K562 (cell line): ENCODE results near the gene THAP11. TPM values are rescaled to one million over a fixed set of nuclear protein-coding genes. Genes with fewer than 3 reads are reported as not detected.

Experiments used
- CEBPB ChIP-seq: fragments of 450-650 bp; IDR thresholded peaks from 2 replicates; pipeline ENCODE4 v1.6.1; 2016; ENCODE audit warnings: missing genetic modification characterization, missing compliant biosample characterization
- CREB1 ChIP-seq, 2 experiments: sonication (generic) in 1 of 2; formaldehyde crosslinking in 1 of 2; IDR thresholded peaks; 2 replicates each; pipeline versions ENCODE4 v1.6.1 to v1.8.0; 2012 to 2022; ENCODE audit warnings: inconsistent platforms in 1 of 2, mild to moderate bottlenecking in 1 of 2, missing genetic modification reagents in 1 of 2, moderate library complexity in 1 of 2
- HDAC1 ChIP-seq, 2 experiments: fragments of 450-650 bp; IDR thresholded peaks; 2 replicates each; pipeline ENCODE4 v1.6.1; 2016 to 2017; ENCODE audit warnings: inconsistent platforms in 1 of 2, mild to moderate bottlenecking in 1 of 2, moderate library complexity in 1 of 2
- HDAC2 ChIP-seq: fragments of 450-650 bp; IDR thresholded peaks from 2 replicates; pipeline ENCODE4 v1.6.1; 2016; ENCODE audit warnings: mild to moderate bottlenecking
- HNRNPL ChIP-seq: fragments of 200-400 bp; formaldehyde crosslinking; IDR thresholded peaks from 2 replicates; pipeline ENCODE4 v1.6.1; 2017; ENCODE audit warnings: low read depth, mild to moderate bottlenecking, low read length
- KAT7 ChIP-seq: sonication (generic); formaldehyde crosslinking; IDR thresholded peaks from 2 replicates; pipeline ENCODE4 v1.8.0; 2022; ENCODE audit warnings: missing genetic modification reagents, mild to moderate bottlenecking, borderline replicate concordance
- NFE2 ChIP-seq: IDR thresholded peaks from 2 replicates; pipeline ENCODE4 v1.6.1; 2014; ENCODE audit warnings: antibody characterized with exemption, low read depth
- NR2C1 ChIP-seq, 2 experiments: fragments of 450-650 bp; IDR thresholded peaks; 2 replicates each; pipeline ENCODE4 v1.6.1; 2017; ENCODE audit warnings: mild to moderate bottlenecking in 2 of 2, antibody characterized with exemption in 1 of 2, inconsistent platforms in 1 of 2, missing compliant biosample characterization in 1 of 2, missing genetic modification characterization in 1 of 2
- RB1 ChIP-seq: fragments of 450-650 bp; IDR thresholded peaks from 2 replicates; pipeline ENCODE4 v1.6.1; 2017; ENCODE audit warnings: low read depth, mild to moderate bottlenecking
- SAP30 ChIP-seq: fragments of 200-600 bp; sonication (generic); IDR thresholded peaks from 2 replicates; pipeline ENCODE4 v1.6.1; 2012; ENCODE audit warnings: borderline replicate concordance, low read depth, mild to moderate bottlenecking, moderate library complexity, low read length, control low read depth, inconsistent platforms; ENCODE audit not compliant: insufficient read depth, poor library complexity, severe bottlenecking
- TRIM24 ChIP-seq, 2 experiments: fragments of 450-650 bp; IDR thresholded peaks; 2 replicates each; pipeline ENCODE4 v1.6.1; 2016
- ZBTB17 ChIP-seq: fragments of 450-650 bp; formaldehyde crosslinking; IDR thresholded peaks from 2 replicates; pipeline ENCODE4 v1.4.0; 2020; ENCODE audit warnings: mild to moderate bottlenecking
- polyA plus RNA-seq, 8 experiments: library from polyadenylated mRNA; depleted of rRNA in 4 of 8; stranded (reverse) in 5 of 8; unstranded in 3 of 8; fragments of >200 nt; fragmentation: Nextera tagmentation in 2 of 8; fragmentation: Illumina TruSeq in 1 of 8; extraction: Ambion mirVana in 2 of 8; extraction: Trizol in 1 of 8; gene quantifications; 2 replicates each; pipeline versions ENCODE4 v1.2.1 to v1.2.3, GENCODE V29; 2011 to 2014; ENCODE audit warnings: inconsistent platforms in 1 of 8, missing spikeins in 1 of 8
- total RNA-seq, 7 experiments: library from RNA; depleted of rRNA in 6 of 7; stranded (reverse); fragments of >200 nt in 6 of 7; fragmentation: Illumina TruSeq in 2 of 7; extraction: Trizol in 2 of 7; gene quantifications; 2 replicates each; pipeline versions ENCODE4 v1.2.1 to v1.2.3, GENCODE V29; 2011 to 2021; ENCODE audit warnings: low replicate concordance in 1 of 7
- TF ChIP-seq, protein P1 (sequence below): fragments of 450-650 bp; IDR thresholded peaks from 2 replicates; pipeline ENCODE4 v1.6.1; 2016; ENCODE audit warnings: borderline replicate concordance
- TF ChIP-seq, protein P2 (sequence below): sonication (generic); formaldehyde crosslinking; IDR thresholded peaks from 2 replicates; pipeline ENCODE4 v1.8.0; 2022; ENCODE audit warnings: mild to moderate bottlenecking, missing genetic modification reagents
- TF ChIP-seq, protein P3 (sequence below): sonication (generic); formaldehyde crosslinking; IDR thresholded peaks from 2 replicates; pipeline ENCODE4 v1.9.0; 2022; ENCODE audit warnings: mild to moderate bottlenecking, missing genetic modification reagents
- TF ChIP-seq, protein P4 (sequence below), 3 experiments: IDR thresholded peaks in 2 of 3; conservative IDR thresholded peaks in 1 of 3; 2 replicates each; pipeline ENCODE4 v1.5.1; 2011 to 2012; ENCODE audit warnings: low read length in 3 of 3, mild to moderate bottlenecking in 3 of 3, control low read depth in 2 of 3, improper control_type of control experiment in 1 of 3, inconsistent platforms in 1 of 3, low read depth in 1 of 3, mixed read lengths in 1 of 3, moderate library complexity in 1 of 3; ENCODE audit not compliant: insufficient read depth in 2 of 3
- TF ChIP-seq, protein P5 (sequence below): fragments of 450-650 bp; IDR thresholded peaks from 2 replicates; pipeline ENCODE4 v1.6.1; 2016; ENCODE audit warnings: low read depth, mild to moderate bottlenecking, moderate library complexity

THAP11 gene
- total and polyA plus RNA-seq, 9 of the 15 experiments (the other 6 are each of a cell fraction or from before 2014, with no cell fraction given), result 2.4 to 31.6 (median 21.4) TPM

DNA sequence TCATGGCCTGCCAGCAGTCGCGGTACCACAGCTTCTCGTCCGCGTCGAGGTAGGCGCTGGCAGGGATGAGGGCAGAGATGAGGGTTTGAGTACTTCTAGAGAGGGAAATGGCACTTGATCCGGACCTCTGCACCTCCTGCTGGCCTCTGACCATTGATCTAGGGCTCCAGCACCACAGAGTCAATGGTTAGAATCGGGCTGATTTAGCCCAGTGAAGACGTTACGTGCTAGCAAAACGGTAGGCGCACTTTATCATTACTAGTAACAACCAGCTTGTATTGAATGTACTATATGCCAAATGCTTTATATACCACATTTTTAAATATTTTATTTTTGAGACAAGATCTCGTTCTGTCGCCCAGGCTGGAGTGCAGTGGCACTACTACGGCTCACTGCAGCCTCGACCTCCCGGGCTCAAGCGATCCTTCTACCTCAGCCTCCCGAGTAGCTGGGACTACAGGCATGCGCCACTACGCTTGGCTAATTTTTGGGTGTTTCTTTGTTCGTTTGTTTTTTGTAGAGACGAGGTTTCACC, 34.9 kb upstream of the THAP11 start (continued):
- TF ChIP-seq, protein P1, sequence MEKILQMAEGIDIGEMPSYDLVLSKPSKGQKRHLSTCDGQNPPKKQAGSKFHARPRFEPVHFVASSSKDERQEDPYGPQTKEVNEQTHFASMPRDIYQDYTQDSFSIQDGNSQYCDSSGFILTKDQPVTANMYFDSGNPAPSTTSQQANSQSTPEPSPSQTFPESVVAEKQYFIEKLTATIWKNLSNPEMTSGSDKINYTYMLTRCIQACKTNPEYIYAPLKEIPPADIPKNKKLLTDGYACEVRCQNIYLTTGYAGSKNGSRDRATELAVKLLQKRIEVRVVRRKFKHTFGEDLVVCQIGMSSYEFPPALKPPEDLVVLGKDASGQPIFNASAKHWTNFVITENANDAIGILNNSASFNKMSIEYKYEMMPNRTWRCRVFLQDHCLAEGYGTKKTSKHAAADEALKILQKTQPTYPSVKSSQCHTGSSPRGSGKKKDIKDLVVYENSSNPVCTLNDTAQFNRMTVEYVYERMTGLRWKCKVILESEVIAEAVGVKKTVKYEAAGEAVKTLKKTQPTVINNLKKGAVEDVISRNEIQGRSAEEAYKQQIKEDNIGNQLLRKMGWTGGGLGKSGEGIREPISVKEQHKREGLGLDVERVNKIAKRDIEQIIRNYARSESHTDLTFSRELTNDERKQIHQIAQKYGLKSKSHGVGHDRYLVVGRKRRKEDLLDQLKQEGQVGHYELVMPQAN, result peak; percentile 93; the same call in 1 of the 2 replicates
- TF ChIP-seq KAT7 (peak; percentile 10; the same call in 1 of the 2 replicates), RB1 (0 out of 2 replicates have a peak, but pooled peaks have one; percentile 4), CEBPB (tag) (no peak), HNRNPL (no peak), NFE2 (no peak), SAP30 (peak; percentile 92), HDAC2 (peak; percentile 65; the same call in 1 of the 2 replicates), CREB1 (IDR thresholded peaks at IDR 0.05) (no peak), CREB1 (CRISPR knock-in tag; IDR thresholded peaks at IDR 0.05) (no peak; the same call in 1 of the 2 replicates), TRIM24 (IDR thresholded peaks at IDR 0.05) (no peak), NR2C1 (IDR thresholded peaks at IDR 0.05) (no peak), NR2C1 (tag; IDR thresholded peaks at IDR 0.05) (no peak), HDAC1 (IDR thresholded peaks at IDR 0.05) (peak in 1 of 2 experiments; percentile 94; a peak in 2 of 4 replicates), ZBTB17 (CRISPR knock-in tag) (no peak)
- TF ChIP-seq, protein P2, sequence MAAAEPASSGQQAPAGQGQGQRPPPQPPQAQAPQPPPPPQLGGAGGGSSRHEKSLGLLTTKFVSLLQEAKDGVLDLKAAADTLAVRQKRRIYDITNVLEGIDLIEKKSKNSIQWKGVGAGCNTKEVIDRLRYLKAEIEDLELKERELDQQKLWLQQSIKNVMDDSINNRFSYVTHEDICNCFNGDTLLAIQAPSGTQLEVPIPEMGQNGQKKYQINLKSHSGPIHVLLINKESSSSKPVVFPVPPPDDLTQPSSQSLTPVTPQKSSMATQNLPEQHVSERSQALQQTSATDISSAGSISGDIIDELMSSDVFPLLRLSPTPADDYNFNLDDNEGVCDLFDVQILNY, result peak; percentile 73; the same call in 1 of the 2 replicates
- TF ChIP-seq, protein P3, sequence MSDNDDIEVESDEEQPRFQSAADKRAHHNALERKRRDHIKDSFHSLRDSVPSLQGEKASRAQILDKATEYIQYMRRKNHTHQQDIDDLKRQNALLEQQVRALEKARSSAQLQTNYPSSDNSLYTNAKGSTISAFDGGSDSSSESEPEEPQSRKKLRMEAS (CRISPR knock-in tag), result 0 out of 2 replicates have a peak, but pooled peaks have one; percentile 4
- TF ChIP-seq, protein P4, sequence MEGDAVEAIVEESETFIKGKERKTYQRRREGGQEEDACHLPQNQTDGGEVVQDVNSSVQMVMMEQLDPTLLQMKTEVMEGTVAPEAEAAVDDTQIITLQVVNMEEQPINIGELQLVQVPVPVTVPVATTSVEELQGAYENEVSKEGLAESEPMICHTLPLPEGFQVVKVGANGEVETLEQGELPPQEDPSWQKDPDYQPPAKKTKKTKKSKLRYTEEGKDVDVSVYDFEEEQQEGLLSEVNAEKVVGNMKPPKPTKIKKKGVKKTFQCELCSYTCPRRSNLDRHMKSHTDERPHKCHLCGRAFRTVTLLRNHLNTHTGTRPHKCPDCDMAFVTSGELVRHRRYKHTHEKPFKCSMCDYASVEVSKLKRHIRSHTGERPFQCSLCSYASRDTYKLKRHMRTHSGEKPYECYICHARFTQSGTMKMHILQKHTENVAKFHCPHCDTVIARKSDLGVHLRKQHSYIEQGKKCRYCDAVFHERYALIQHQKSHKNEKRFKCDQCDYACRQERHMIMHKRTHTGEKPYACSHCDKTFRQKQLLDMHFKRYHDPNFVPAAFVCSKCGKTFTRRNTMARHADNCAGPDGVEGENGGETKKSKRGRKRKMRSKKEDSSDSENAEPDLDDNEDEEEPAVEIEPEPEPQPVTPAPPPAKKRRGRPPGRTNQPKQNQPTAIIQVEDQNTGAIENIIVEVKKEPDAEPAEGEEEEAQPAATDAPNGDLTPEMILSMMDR (IDR thresholded peaks at IDR 0.05 in 2 of 3, conservative IDR thresholded peaks at IDR 0.05 in 1 of 3; ENCODE audit: insufficient read depth in 2 of 3, low read depth in 1 of 3, low read length in 3 of 3), result peak; percentile 10 to 28 (median 17); a peak in 2 of 6 replicates
- TF ChIP-seq, protein P5, sequence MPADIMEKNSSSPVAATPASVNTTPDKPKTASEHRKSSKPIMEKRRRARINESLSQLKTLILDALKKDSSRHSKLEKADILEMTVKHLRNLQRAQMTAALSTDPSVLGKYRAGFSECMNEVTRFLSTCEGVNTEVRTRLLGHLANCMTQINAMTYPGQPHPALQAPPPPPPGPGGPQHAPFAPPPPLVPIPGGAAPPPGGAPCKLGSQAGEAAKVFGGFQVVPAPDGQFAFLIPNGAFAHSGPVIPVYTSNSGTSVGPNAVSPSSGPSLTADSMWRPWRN, result no peak
